NT2/D1 (cell line): Measurements from ENCODE around the gene HAGHL.

Source experiments
- SUZ12 ChIP-seq: IDR thresholded peaks from 2 replicates; pipeline ENCODE4 v1.6.1; 2011; ENCODE audit not compliant: insufficient read length, insufficient read depth; ENCODE audit errors: extremely low read depth
- YY1 ChIP-seq: IDR thresholded peaks from 2 replicates; pipeline ENCODE4 v1.6.1; 2011; ENCODE audit not compliant: insufficient read length, insufficient read depth
- ZNF274 ChIP-seq: IDR thresholded peaks from 2 replicates; pipeline ENCODE4 v1.6.1; 2011; ENCODE audit warnings: mild to moderate bottlenecking, low read depth, low read length

DNA sequence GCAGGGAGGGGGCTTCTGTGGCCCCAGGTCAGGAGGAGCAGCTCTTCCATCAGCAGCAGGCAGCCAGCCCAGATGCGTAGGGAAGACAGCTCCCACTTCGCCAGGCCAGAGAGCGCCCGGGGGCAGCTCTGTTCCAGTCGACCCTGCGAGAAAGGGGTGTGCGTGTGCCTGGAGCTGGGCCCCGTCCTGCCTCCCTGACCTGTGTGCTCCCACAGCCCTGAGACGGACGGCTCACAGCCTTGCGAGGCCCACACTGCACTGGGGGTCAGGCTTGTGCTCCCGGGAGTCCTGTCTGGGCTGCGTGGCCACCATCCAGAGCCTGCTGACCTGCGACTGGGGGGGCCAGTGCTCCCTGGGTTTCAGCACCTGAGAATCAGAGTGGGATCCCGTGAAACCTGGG, 33.2 kb downstream of the HAGHL start:
- no peak for TF ChIP-seq ZNF274
- TF ChIP-seq SUZ12: no peak
- no peak for TF ChIP-seq YY1
